GM12878 (cell line): ENCODE measurements around the gene SEMG1. TPM values are rescaled to one million over a fixed set of nuclear protein-coding genes. Genes with fewer than 3 reads are reported as not detected.

Source experiments
- polyA plus RNA-seq, 11 experiments: library from polyadenylated mRNA; depleted of rRNA in 4 of 11; unstranded in 6 of 11; stranded (reverse) in 5 of 11; fragments of >200 nt; fragmentation: Nextera tagmentation in 4 of 11; fragmentation: Illumina TruSeq in 1 of 11; extraction: Ambion mirVana in 4 of 11; extraction: Trizol in 1 of 11; gene quantifications; 1 replicate in 1 of 11; 2 replicates in 10 of 11; pipeline versions ENCODE4 v1.2.1 to v1.2.3, GENCODE V29; 2011 to 2016; ENCODE audit warnings: inconsistent platforms in 2 of 11, missing spikeins in 2 of 11, low read depth in 1 of 11
- total RNA-seq, 4 experiments: library from RNA; depleted of rRNA in 3 of 4; stranded (reverse); fragments of >200 nt in 3 of 4; fragmentation: Illumina TruSeq in 1 of 4; extraction: Trizol in 1 of 4; gene quantifications; 2 replicates each; pipeline versions ENCODE4 v1.2.1 to v1.2.3, GENCODE V29; 2013 to 2021

SEMG1 gene
- total and polyA plus RNA-seq, 10 of the 15 experiments (the other 5 are each of a cell fraction or from before 2014, with no cell fraction given): not detected

Other genes with a start within 250 kb of the SEMG1 start
Only the 7 nearest of the 15 such genes appear.
- gene WFDC5, start 91.9 kb upstream of the SEMG1 start, total RNA-seq (2014; rRNA removed): not detected in 2 replicates
- gene WFDC5, start 91.9 kb upstream of the SEMG1 start, total RNA-seq (2014; rRNA removed; fragmentation: Illumina TruSeq; extraction: Trizol): not detected in 2 replicates
- gene WFDC5, start 91.9 kb upstream of the SEMG1 start, total RNA-seq (2021): not detected in 2 replicates
- 0.26 TPM in 1 of 2 replicates, not detected in the other for gene WFDC5, start 91.9 kb upstream of the SEMG1 start, polyA plus RNA-seq (2011; rRNA removed)
- not detected in 2 replicates for gene WFDC5, start 91.9 kb upstream of the SEMG1 start, polyA plus RNA-seq (2014; fragmentation: Illumina TruSeq; extraction: Trizol)
- not detected for gene WFDC5, start 91.9 kb upstream of the SEMG1 start, polyA plus RNA-seq (2014; fragmentation: Nextera tagmentation; extraction: Ambion mirVana)
- not detected in 2 replicates for gene WFDC5, start 91.9 kb upstream of the SEMG1 start, polyA plus RNA-seq (2014; rRNA removed)
- under 1 TPM; 0.20 to 0.21 TPM for gene WFDC5, start 91.9 kb upstream of the SEMG1 start, polyA plus RNA-seq (2016; fragmentation: Nextera tagmentation; extraction: Ambion mirVana)
- gene WFDC12, start 82.6 kb upstream of the SEMG1 start, total RNA-seq (2014; rRNA removed): not detected in 2 replicates
- gene WFDC12, start 82.6 kb upstream of the SEMG1 start, total RNA-seq (2014; rRNA removed; fragmentation: Illumina TruSeq; extraction: Trizol): not detected in 2 replicates
- gene WFDC12, start 82.6 kb upstream of the SEMG1 start, total RNA-seq (2021): not detected in 2 replicates
- not detected in 2 replicates for gene WFDC12, start 82.6 kb upstream of the SEMG1 start, polyA plus RNA-seq (2011; rRNA removed)
- not detected in 2 replicates for gene WFDC12, start 82.6 kb upstream of the SEMG1 start, polyA plus RNA-seq (2014; fragmentation: Illumina TruSeq; extraction: Trizol)
- not detected for gene WFDC12, start 82.6 kb upstream of the SEMG1 start, polyA plus RNA-seq (2014; fragmentation: Nextera tagmentation; extraction: Ambion mirVana)
- not detected in 2 replicates for gene WFDC12, start 82.6 kb upstream of the SEMG1 start, polyA plus RNA-seq (2014; rRNA removed)
- not detected for gene WFDC12, start 82.6 kb upstream of the SEMG1 start, polyA plus RNA-seq (2016; fragmentation: Nextera tagmentation; extraction: Ambion mirVana)
- gene PI3, start 32.1 kb upstream of the SEMG1 start, total RNA-seq (2014; rRNA removed): not detected in 2 replicates
- gene PI3, start 32.1 kb upstream of the SEMG1 start, total RNA-seq (2014; rRNA removed; fragmentation: Illumina TruSeq; extraction: Trizol): not detected in 2 replicates
- not detected in 2 replicates for gene PI3, start 32.1 kb upstream of the SEMG1 start, total RNA-seq (2021)
- not detected in 2 replicates for gene PI3, start 32.1 kb upstream of the SEMG1 start, polyA plus RNA-seq (2011; rRNA removed)
- not detected in 2 replicates for gene PI3, start 32.1 kb upstream of the SEMG1 start, polyA plus RNA-seq (2014; fragmentation: Illumina TruSeq; extraction: Trizol)
- gene PI3, start 32.1 kb upstream of the SEMG1 start, polyA plus RNA-seq (2014; fragmentation: Nextera tagmentation; extraction: Ambion mirVana): not detected
- gene PI3, start 32.1 kb upstream of the SEMG1 start, polyA plus RNA-seq (2014; rRNA removed): not detected in 2 replicates
- gene PI3, start 32.1 kb upstream of the SEMG1 start, polyA plus RNA-seq (2016; fragmentation: Nextera tagmentation; extraction: Ambion mirVana): not detected
- not detected in 2 replicates for gene SEMG2, start 14.3 kb downstream of the SEMG1 start, total RNA-seq (2014; rRNA removed)
- not detected in 2 replicates for gene SEMG2, start 14.3 kb downstream of the SEMG1 start, total RNA-seq (2014; rRNA removed; fragmentation: Illumina TruSeq; extraction: Trizol)
- gene SEMG2, start 14.3 kb downstream of the SEMG1 start, total RNA-seq (2021): not detected in 2 replicates
- not detected in 2 replicates for gene SEMG2, start 14.3 kb downstream of the SEMG1 start, polyA plus RNA-seq (2011; rRNA removed)
- gene SEMG2, start 14.3 kb downstream of the SEMG1 start, polyA plus RNA-seq (2014; fragmentation: Illumina TruSeq; extraction: Trizol): not detected in 2 replicates
- gene SEMG2, start 14.3 kb downstream of the SEMG1 start, polyA plus RNA-seq (2014; fragmentation: Nextera tagmentation; extraction: Ambion mirVana): not detected
- not detected in 2 replicates for gene SEMG2, start 14.3 kb downstream of the SEMG1 start, polyA plus RNA-seq (2014; rRNA removed)
- not detected for gene SEMG2, start 14.3 kb downstream of the SEMG1 start, polyA plus RNA-seq (2016; fragmentation: Nextera tagmentation; extraction: Ambion mirVana)
- not detected in 2 replicates for gene SLPI, start 47.5 kb downstream of the SEMG1 start, total RNA-seq (2014; rRNA removed)
- gene SLPI, start 47.5 kb downstream of the SEMG1 start, total RNA-seq (2014; rRNA removed; fragmentation: Illumina TruSeq; extraction: Trizol): not detected in 2 replicates
- gene SLPI, start 47.5 kb downstream of the SEMG1 start, total RNA-seq (2021): 1.4 TPM in 1 of 2 replicates, not detected in the other
- not detected in 2 replicates for gene SLPI, start 47.5 kb downstream of the SEMG1 start, polyA plus RNA-seq (2011; rRNA removed)
- gene SLPI, start 47.5 kb downstream of the SEMG1 start, polyA plus RNA-seq (2014; fragmentation: Illumina TruSeq; extraction: Trizol): not detected in 2 replicates
- gene SLPI, start 47.5 kb downstream of the SEMG1 start, polyA plus RNA-seq (2014; fragmentation: Nextera tagmentation; extraction: Ambion mirVana): not detected
- gene SLPI, start 47.5 kb downstream of the SEMG1 start, polyA plus RNA-seq (2014; rRNA removed): 0.56 TPM in 1 of 2 replicates, not detected in the other
- gene SLPI, start 47.5 kb downstream of the SEMG1 start, polyA plus RNA-seq (2016; fragmentation: Nextera tagmentation; extraction: Ambion mirVana): not detected
- gene RBPJL, start 99.8 kb downstream of the SEMG1 start, total RNA-seq (2014; rRNA removed): not detected in 2 replicates
- gene RBPJL, start 99.8 kb downstream of the SEMG1 start, total RNA-seq (2014; rRNA removed; fragmentation: Illumina TruSeq; extraction: Trizol): not detected in 2 replicates
- gene RBPJL, start 99.8 kb downstream of the SEMG1 start, total RNA-seq (2021): 0.18 TPM in 1 of 2 replicates, not detected in the other
- not detected in 2 replicates for gene RBPJL, start 99.8 kb downstream of the SEMG1 start, polyA plus RNA-seq (2011; rRNA removed)
- gene RBPJL, start 99.8 kb downstream of the SEMG1 start, polyA plus RNA-seq (2014; fragmentation: Illumina TruSeq; extraction: Trizol): not detected in 2 replicates
- not detected for gene RBPJL, start 99.8 kb downstream of the SEMG1 start, polyA plus RNA-seq (2014; fragmentation: Nextera tagmentation; extraction: Ambion mirVana)
- gene RBPJL, start 99.8 kb downstream of the SEMG1 start, polyA plus RNA-seq (2014; rRNA removed): not detected in 2 replicates
- not detected for gene RBPJL, start 99.8 kb downstream of the SEMG1 start, polyA plus RNA-seq (2016; fragmentation: Nextera tagmentation; extraction: Ambion mirVana)
- gene MATN4, start 101.3 kb downstream of the SEMG1 start, total RNA-seq (2014; rRNA removed): not detected in 2 replicates
- gene MATN4, start 101.3 kb downstream of the SEMG1 start, total RNA-seq (2014; rRNA removed; fragmentation: Illumina TruSeq; extraction: Trizol): not detected in 2 replicates
- not detected in 2 replicates for gene MATN4, start 101.3 kb downstream of the SEMG1 start, total RNA-seq (2021)
- 0.06 and 0.15 TPM in 2 replicates for gene MATN4, start 101.3 kb downstream of the SEMG1 start, polyA plus RNA-seq (2011; rRNA removed)
- gene MATN4, start 101.3 kb downstream of the SEMG1 start, polyA plus RNA-seq (2014; fragmentation: Illumina TruSeq; extraction: Trizol): not detected in 2 replicates
- not detected for gene MATN4, start 101.3 kb downstream of the SEMG1 start, polyA plus RNA-seq (2014; fragmentation: Nextera tagmentation; extraction: Ambion mirVana)
- 0.10 TPM in 1 of 2 replicates, not detected in the other for gene MATN4, start 101.3 kb downstream of the SEMG1 start, polyA plus RNA-seq (2014; rRNA removed)
- gene MATN4, start 101.3 kb downstream of the SEMG1 start, polyA plus RNA-seq (2016; fragmentation: Nextera tagmentation; extraction: Ambion mirVana): not detected